ENCODE results near the gene SEL1L3.

DNA sequence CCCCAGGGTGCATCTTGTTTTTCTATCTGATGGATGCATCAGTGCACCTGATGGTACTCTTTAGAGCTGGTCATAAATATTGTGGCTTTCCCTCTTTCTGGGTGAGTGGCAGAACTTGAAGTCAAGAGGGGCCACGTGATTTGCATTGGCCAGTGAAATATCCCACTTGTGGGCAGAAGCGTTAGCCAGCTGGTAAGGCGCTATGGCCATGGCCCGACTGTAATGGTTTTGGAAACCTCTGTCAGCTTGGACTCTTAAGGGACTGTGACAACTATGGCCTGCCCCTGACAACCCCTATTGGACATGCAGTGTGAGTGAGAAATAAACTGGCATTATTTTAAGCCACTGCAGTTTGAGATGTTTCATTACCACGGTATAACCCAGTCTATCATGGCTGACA is 72.8 kb downstream of the SEL1L3 start:
- TF ChIP-seq POLR2A (IDR thresholded peaks at IDR 0.05; ENCODE audit: low read length) = no peak
- no peak for TF ChIP-seq GATA1 (IDR thresholded peaks at IDR 0.05; ENCODE audit: low read depth, low read length)
